ENCODE measurements around the gene PFDN4.
"Not testable (repeated sequence)": the region's sequence is repeated elsewhere in the genome, so short reads cannot be mapped to it uniquely, and the experiment has no call there.

PFDN4 gene

DNA sequence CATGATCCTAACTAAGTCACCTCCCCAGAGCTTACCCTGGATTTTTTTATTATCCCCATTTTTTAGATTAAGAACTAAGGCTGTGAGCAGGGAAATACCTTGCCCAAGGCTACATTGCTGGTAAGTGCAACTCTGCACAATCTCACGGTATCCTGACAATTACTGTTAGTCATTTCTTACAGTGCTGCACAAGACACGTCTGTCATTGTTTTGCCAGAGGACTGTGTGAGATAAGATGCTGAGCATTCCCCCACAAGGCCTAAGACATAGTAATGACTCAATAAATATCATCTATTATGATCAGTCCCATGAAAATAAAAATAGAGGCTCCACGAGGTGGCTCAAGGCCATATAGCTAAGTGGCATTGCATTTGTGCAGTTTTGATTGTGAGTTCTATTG, 21.0 kb downstream of the PFDN4 start:
- DNase-seq: no peak

DNA sequence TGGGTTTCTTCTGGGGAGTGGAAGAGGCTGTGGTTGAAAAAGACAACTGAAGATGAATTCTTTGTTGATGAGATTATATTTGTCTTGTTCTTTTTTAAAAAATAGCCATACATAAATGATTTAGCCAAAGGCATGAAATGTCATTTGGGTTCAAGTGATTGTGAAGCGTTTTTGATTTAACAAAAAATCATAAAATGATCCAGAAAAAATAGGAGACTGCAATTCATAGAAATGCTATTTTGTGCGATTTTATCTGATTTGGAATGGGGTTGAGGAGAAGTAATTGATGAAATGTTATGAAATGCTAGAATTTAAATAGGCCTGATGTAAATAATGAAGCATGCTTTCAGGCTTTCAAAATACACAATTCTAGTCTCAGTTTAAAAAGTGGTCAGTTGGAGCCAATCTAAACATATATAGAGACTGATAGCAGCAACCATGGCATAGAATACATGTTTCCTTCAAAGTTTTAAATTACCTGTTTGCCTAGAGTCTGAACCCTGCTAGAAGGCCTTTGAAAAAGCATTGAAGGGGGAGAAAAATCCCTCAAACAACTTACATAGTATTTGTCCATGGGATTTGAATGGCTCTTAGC, 21.8 kb downstream of the PFDN4 start:
- DNase-seq: no peak

DNA sequence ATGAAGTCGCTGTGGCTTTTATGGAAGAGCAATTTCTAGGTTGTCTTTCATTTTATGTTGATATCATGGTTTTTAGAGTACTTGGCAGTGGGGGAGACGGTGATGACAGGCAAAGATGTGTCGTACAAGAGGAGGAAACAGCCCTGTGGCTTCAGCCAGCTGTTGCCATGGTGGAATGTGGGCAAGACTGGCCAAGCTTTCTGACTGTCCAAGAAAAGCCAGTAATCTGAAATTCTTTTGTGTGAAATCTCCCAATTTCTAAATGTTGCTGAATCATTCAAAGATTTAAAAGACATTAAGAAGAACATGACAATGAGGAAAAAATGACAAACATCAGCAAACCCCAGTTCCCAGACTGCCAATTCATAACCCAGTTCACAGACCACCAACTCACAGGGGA, 23.1 kb downstream of the PFDN4 start:
- DNase-seq: no peak

DNA sequence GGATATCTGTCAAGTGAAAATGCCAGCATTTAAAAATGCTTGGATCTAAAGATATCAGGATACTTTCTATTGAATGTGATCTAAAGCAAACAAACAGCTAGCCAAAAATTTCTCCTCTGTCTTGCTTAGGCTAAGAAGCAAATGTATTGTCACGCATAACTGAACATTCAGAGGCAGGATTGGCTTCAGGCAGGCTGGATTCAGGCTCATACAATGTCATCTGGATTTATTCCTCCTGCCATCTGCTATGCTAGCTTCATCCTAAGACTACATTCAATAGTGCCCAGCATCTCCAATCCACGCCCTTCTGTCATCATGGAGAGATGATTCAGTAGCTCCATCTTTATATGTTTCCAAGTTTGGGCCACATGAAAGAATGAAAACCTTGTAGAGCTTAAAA, 27.1 kb downstream of the PFDN4 start:
- DNase-seq: no peak

DNA sequence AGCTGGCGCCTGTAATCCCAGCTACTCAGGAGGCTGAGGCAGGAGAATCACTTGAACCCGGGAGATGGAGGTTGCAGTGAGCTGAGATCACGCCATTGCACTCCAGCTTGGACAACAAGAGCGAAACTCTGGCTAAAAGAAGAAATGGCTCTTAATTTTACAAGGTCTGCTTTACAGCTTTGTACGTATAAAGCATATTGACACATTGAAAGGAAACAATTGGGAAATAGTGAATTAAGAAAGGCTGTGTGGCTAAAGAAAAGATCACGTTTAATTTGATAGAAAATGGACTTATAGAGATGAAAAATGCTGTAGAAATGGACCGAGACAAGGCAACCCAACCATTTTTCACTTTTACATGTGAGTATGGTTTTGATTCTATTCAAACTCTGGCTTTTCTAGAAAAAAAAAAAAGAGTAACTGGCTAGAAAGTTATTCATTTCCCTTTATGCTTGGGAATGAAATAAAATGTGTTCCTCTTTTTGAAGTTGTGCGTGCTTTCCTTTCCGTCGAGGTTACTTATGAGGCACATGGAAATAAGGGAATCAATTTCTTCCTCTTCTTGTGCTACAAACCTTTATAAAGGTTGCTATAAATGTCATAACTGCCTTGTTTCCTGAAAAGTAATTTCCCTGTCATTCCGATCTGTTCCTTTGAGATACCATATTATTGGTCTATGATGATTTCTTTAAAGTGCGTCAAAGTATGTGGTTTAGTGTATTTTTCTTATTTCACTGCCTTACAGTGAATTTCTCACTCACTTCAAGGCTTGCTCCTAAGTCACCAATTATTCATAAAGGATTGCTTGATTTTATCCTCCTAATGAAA, 29.4 kb downstream of the PFDN4 start:
- DNase-seq: no peak

DNA sequence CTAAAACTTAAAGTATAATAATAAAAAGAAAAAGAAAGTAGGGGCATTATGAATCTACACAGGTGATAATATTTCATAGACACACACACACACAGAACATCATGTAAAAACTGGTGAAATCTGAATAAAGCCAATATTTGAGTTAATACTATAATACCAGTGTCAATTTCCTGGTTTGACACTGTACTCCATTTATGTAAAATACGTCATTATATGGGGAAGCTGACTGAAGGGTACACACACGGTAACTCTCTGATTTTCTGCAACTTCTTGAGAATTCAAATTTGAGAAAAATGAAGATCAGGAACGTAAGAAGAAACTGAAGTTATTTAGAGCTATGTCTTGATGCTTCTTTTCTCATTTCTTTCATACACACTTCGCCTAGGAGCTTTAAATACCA, 36.2 kb downstream of the PFDN4 start:
- DNase-seq: no peak

DNA sequence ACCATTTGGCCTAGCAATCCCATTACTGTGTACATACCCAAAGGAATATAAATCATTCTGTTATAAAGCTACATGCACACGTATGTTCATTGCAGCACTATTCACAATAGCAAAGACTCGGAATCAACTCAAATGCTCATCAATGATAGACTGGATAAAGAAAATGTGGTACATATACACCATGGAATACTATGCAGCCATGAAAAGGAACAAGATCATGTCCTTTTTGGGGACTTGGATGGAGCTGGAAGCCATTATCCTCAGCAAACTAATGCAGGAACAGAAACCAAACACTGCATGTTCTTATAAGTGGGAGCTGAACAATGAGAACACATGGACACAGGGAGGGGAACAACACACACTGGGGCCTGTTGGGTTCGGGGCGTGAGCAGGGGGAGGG, 40.8 kb downstream of the PFDN4 start:
- not testable (repeated sequence) for DNase-seq

DNA sequence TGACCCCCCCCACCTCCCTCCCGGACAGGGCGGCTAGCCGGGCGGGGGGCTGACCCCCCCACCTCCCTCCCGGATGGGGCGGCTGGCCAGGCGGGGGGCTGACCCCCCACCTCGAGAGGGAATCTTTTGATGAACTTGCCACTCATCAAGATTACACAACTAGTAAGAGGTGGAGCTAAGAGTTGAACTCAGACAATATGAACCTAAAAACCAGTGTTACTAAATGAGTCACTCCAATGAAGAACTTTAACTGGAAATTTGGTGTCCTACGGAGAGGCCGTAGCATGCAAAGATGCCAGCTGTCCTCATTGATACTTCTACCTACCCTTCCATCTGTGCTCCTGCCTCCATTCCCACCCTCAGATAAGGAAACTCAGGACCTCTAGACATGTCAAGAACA, 42.8 kb downstream of the PFDN4 start:
- no peak for DNase-seq

DNA sequence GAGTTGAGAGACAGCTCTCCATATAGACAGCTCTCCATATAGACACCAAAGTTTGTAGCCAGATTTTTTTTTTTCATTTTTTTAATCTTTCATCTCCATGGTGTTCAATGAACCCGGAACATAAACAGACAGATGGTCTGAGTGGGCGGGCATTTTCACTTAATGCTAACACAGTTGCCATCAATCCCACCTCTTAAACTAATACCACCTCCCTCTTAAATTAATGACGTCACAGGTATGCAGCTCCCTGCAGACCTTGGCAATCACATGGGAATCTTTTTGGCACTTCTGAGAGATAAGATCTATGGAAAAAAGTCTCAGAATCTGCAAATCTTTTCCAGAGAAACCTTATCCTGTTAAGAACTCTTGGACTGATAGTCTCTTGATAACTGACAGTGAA, 43.2 kb downstream of the PFDN4 start:
- no peak for DNase-seq

DNA sequence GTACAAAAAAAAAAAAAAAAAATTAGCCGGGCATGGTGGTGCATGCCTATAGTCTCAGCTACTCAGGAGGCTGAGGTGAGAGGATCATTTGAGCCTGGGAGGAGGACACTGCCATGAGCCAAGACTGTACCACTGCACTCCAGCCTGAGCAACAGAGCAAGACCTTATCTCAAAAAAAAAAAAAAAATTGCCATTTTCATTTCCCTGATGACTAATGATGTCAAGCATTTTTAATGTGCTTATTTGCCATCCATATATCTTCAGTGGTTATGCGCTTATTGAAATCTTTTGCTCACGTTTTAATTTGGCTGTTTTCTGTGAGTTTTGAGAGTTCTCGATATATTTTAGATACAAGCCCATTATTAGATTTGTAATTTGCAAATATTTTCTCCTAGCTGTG, 46.7 kb downstream of the PFDN4 start:
- no peak for DNase-seq

DNA sequence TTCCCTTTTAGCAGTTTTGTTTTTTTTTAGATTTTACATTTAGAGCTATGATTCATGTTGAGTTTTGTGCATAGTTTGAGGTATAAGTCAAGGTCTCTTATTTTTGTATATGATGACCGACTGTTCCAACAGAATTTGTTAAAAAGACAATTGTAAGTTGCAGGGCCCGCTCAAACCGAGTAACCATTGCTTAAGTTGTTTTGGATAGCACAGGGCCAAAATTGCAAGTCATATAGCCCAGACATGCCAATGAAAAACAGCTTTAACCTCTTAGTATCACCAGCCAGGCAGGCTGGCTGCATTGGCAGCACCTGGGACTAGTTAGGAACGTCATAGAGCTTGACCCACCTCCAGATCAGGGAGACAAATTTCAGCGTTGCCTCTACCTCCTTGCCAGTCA, 47.3 kb downstream of the PFDN4 start:
- no peak for DNase-seq

DNA sequence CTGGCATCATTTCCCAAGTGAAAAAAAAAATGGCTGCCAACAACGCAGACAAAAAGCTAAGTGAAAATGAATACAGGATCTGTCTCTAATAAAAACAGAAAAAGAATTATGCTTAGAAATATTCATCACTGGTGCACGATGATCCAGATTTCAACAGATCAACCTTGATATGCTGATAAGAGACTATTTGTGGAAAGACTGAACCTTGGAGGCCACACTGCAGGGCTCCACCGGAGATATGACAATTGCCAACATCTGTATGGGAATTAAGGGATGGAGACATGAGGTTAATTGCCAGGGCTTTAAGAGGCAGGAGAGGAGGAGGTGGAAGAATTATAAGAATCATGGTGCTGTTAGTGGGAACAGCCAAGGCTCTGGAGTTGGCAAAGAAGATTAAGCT, 48.3 kb downstream of the PFDN4 start:
- no peak for DNase-seq

DNA sequence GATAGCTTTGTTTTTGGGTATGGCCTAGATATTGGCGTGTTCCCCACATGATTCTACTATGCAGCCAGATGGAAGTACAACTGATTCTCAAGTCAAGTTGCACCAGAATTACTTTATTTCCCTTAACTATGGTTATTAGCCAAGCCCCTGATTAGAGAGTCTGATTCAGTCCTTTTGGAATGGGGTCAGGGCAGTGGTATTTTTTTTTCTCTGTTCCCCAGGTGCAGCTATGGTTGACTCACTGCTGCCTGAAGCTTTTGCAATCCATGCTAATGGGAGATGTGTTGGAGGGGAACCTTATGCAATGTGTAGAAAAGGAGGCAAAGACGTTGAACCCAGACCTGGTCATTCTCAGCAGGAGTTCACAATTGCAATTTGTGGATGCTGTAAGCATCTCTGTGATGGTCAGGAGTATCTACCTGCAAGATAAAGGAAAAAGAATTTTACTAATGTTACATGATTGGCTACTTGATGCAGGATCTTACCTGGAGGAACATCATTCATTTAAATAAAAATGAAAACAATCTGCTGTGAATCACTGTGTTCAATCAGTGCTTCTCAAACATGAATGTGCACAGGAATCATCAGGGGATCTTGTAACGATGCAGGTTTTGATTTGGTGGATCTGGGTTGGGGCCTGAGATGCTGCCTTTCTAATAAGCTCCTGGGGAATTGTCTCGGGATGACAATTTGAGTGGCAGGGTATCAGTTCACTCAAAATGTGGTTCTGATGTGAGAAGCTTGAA, 49.4 kb downstream of the PFDN4 start:
- no peak for DNase-seq

DNA sequence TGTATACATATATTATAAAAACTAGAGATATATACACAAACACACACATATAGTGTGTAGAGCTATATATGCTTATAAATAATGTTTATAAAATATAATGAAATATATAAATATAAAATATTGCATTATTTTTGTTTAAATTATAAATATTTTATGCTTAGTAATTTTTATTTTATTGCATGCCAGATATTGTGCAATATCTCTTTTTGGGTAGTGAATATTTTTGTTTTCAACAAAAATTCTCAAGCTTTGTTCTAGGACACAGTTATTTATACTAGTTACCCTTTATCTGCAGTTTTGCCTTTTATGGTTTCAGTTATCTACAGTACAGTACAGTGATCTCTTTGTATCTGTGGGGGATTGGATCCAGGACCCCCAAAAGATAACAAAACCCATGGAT, 52.2 kb downstream of the PFDN4 start:
- DNase-seq: no peak

DNA sequence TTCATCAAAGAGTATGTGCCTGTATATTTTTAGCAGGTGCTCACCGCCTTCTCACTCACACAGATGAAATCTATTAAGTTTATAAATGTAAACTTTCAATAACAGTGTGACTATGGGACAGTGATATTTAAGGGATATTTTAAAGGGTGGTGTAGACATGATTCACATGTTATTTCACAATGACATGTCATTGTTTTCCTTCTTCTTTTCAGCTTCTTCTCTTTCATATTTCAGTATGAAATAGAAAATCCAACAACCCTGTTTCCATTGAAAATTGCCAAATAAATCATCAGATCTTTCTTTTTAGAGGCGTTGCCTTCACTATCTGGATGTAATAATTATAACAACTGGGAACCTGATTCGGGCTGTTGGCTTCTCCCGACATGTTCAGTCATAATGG, 54.8 kb downstream of the PFDN4 start:
- no peak for DNase-seq

DNA sequence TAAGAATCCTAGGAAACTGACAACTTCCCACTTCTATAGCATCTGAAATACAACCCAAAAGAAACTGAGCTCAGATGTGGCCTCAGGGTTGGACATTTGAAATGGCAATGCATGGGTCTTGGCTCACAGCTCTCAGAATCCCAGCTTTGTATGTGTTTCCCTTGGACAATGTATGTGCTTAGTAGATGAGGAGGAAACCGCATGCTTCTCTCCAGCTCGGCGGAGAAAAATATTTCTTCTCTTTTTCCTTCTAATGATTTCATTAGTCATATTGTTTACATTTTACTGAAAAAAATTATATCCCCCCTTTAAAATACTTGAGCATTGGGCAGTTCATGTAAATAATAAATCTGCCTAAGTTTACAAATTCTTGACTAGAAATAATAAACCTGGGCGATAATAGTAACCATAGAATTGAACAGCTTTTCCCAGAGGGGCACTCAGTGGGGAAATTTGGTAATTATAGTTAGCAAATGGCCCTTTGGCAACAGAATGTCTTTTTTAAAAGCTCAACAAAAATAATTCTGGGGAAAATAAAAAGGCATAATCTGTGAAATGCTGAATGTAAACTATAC, 55.3 kb downstream of the PFDN4 start:
- no peak for DNase-seq

DNA sequence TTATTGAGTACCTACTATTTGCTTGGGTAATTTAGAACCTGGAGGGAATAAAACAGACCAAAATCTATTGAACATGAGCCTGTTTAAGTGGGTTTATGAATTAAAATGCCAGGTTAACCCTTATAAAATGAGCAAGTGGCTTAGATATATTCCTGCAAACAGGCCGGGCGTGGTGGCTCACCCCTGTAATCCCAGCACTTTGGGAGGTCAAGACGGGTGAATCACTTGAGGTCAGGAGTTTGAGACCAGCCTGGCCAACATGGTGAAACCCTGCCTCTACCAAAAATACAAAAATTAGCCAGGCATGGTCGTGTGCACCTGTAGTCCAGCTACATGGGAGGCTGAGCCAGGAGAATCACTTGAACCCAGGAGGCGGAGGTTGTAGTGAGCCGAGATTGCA, 57.9 kb downstream of the PFDN4 start:
- DNase-seq: not testable (repeated sequence)

DNA sequence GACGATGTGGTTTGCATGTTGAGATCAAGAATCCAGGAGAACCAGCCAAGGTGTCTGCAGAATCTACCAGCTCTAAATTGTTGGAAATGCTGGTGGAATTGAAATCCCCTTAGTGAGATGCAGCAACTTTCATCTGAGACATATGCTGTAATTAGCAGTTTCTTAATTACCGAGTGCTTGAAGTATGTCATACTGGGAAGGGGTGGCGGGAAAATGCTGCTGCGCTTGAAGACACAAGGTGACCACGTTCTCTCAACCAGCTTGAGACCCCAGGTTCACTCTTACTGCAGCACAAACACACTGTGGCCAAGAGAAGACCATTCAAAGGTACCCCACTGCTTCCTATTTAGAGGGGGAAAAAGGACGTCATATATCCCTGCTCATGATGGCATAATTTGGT, 59.0 kb downstream of the PFDN4 start:
- no peak for DNase-seq

DNA sequence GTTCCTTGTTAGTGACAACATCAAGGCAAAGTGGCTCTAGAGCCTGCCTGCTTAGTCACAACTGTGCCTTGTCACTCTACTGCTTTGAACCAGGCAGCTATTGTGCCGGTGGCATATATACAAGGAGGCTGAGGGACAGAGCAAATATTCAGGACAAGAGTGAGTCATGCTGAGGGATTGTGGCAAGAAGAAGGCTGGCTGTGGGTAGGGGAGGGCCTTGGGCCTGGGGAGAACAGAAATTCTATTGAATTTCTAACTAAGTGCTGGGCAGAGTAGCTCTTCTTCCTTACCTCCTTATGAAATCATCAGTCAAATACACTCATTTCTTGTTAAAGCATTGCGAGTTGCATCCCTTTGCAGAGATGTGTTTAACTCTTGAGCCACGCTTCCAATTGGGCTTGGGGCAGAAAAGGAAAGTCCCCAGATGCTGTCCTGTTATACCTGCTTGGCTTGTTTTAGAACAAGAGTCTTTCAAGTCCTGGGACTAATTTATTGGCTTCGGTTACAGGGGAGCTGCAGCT, 59.7 kb downstream of the PFDN4 start:
- no peak for DNase-seq

DNA sequence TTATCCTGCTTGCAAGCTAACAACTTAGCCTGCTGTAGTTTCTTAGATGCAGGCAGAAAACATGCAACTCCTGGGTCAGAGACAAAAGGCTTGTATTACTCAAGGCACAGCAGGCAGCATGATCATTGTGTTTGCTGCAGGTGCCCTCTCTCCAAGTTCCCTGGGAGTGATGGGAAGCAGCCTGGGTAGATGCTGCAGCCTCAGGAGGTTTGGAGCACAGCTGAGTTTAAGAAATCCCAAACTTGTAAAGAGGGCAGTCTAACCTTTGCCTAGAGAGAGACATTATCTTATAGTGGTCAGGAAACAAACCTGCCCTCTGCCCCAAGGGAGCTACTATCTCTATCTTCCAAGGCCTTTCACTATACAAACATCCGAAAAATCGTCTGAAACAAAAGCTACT, 61.1 kb downstream of the PFDN4 start:
- DNase-seq: no peak
